H1 (cell line): ENCODE results near the gene HOXC13. TPM values are rescaled to one million over a fixed set of nuclear protein-coding genes. Genes with fewer than 3 reads are reported as not detected.

Experiments
- CBX5 ChIP-seq: fragments of 300-800, 300-1000 bp; sonication (generic); IDR thresholded peaks from 2 replicates; pipeline ENCODE4 v1.7.1; 2016; ENCODE audit warnings: antibody characterized with exemption, low read length, low read depth
- CBX8 ChIP-seq: fragments of 300-800, 300-1000 bp; sonication (generic); IDR thresholded peaks from 2 replicates; pipeline ENCODE4 v1.7.1; 2016; ENCODE audit warnings: low read depth, low read length, borderline replicate concordance
- CEBPB ChIP-seq: IDR thresholded peaks from 2 replicates; pipeline ENCODE4 v1.6.1; 2012; ENCODE audit warnings: low read depth, low read length
- CREB1 ChIP-seq: IDR thresholded peaks from 2 replicates; pipeline ENCODE4 v1.6.1; 2012; ENCODE audit warnings: inconsistent platforms
- EZH2 ChIP-seq: fragments of 200-600 bp; sonication (generic); IDR thresholded peaks from 2 replicates; pipeline ENCODE4 v1.7.1; 2012; ENCODE audit warnings: low read depth, mild to moderate bottlenecking, moderate library complexity, low read length, inconsistent platforms; ENCODE audit not compliant: severe bottlenecking
- FOSL1 ChIP-seq: IDR thresholded peaks from 2 replicates; pipeline ENCODE4 v1.6.1; 2011; ENCODE audit warnings: mild to moderate bottlenecking, low read depth, low read length, moderate library complexity; ENCODE audit not compliant: insufficient read depth
- PHF8 ChIP-seq: fragments of 200-600 bp; sonication (generic); conservative IDR thresholded peaks from 2 replicates; pipeline ENCODE4 v1.7.1; 2012; ENCODE audit warnings: low read depth, mild to moderate bottlenecking, inconsistent platforms, low read length, moderate library complexity
- RNF2 ChIP-seq: fragments of 200-900, 300-1000 bp; sonication (generic); IDR thresholded peaks from 2 replicates; pipeline ENCODE4 v1.7.1; 2016; ENCODE audit warnings: borderline replicate concordance, low read depth, mild to moderate bottlenecking, antibody characterized with exemption, low read length; ENCODE audit not compliant: poor library complexity, severe bottlenecking; ENCODE audit errors: missing control alignments
- RXRA ChIP-seq: IDR thresholded peaks from 2 replicates; pipeline ENCODE4 v1.6.1; 2011; ENCODE audit warnings: low read depth, mild to moderate bottlenecking, low read length, moderate library complexity; ENCODE audit not compliant: insufficient read depth
- SRF ChIP-seq: IDR thresholded peaks from 2 replicates; pipeline ENCODE4 v1.6.1; 2011; ENCODE audit warnings: mild to moderate bottlenecking, low read depth, low read length, moderate library complexity
- SUZ12 ChIP-seq: fragments of 200-600 bp; sonication (generic); IDR thresholded peaks from 2 replicates; pipeline ENCODE4 v1.6.1; 2012; ENCODE audit warnings: mild to moderate bottlenecking, inconsistent platforms, low read length, moderate library complexity, mixed read lengths
- TAF7 ChIP-seq: optimal IDR thresholded peaks from 2 replicates; pipeline ENCODE3; 2011; ENCODE audit warnings: low read depth, mild to moderate bottlenecking, inconsistent platforms, low read length, moderate library complexity, borderline replicate concordance
- TEAD4 ChIP-seq: IDR thresholded peaks from 2 replicates; pipeline ENCODE4 v1.6.1; 2012; ENCODE audit warnings: low read depth, low read length, inconsistent platforms, mixed read lengths
- polyA plus RNA-seq, 7 experiments: library from polyadenylated mRNA; depleted of rRNA in 3 of 7; stranded (reverse) in 5 of 7; unstranded in 2 of 7; fragments of >200 nt in 5 of 7; fragments of 200-250 nt in 2 of 7; gene quantifications; 1 replicate in 5 of 7; 2 replicates in 1 of 7; 4 replicates in 1 of 7; pipeline versions ENCODE4 v1.2.1 to v1.2.3, GENCODE V29; 2011 to 2013; ENCODE audit warnings: missing spikeins in 2 of 7, mixed read lengths in 2 of 7
- total RNA-seq: library from RNA; stranded (reverse); fragmentation: NEBNext Ultra II Directional; extraction: Animal tissue kit (Norgen Biotek cat#: 25700); gene quantifications from 2 replicates; pipeline ENCODE4 v1.2.1, GENCODE V29; 2021

HOXC13 gene
- total and polyA plus RNA-seq, 2 of the 8 experiments (the other 6 are each of a cell fraction or from before 2014, with no cell fraction given) = 0.02 TPM; not detected in 1

GRCh38 chr12:53968214-53969127 is 29.8 kb downstream of the HOXC13 start (continued):
- TF ChIP-seq SRF (no peak), SUZ12 (peak; percentile 92), RXRA (no peak), CBX8 (peak; percentile 11; the same call in 1 of the 2 replicates), FOSL1 (no peak), CBX5 (no peak), CREB1 (no peak), TEAD4 (no peak), RNF2 (peak; percentile 85), CEBPB (no peak), PHF8 (no peak), EZH2 (peak; percentile 70), TAF7 (no peak)
